ENCODE data around the gene JARID2.

GRCh38 chr6:15351631-15352030 is 105.8 kb downstream of the JARID2 start:
- no peak for TF ChIP-seq ETV6 (CRISPR knock-in tag; IDR thresholded peaks at IDR 0.05)
- TF ChIP-seq MLX (CRISPR knock-in tag; IDR thresholded peaks at IDR 0.05): no peak
- no peak for TF ChIP-seq CTCF (IDR thresholded peaks at IDR 0.05)
- TF ChIP-seq SMAD3 (CRISPR knock-in tag; IDR thresholded peaks at IDR 0.05; ENCODE audit: borderline replicate concordance): no peak
- TF ChIP-seq GABPB1 (CRISPR knock-in tag; IDR thresholded peaks at IDR 0.05): no peak
- no peak for TF ChIP-seq MAX (CRISPR knock-in tag; IDR thresholded peaks at IDR 0.05)
- no peak for TF ChIP-seq NR2C2 (CRISPR knock-in tag; IDR thresholded peaks at IDR 0.05)
- no peak for TF ChIP-seq USF1 (CRISPR knock-in tag; IDR thresholded peaks at IDR 0.05)

Data from WTC11 (cell line).